H9 (cell line): ENCODE results near the gene ASXL1. TPM values are rescaled to one million over a fixed set of nuclear protein-coding genes. Genes with fewer than 3 reads are reported as not detected.

ENCODE experiments used
- DNase-seq: peaks from one replicate; pipeline ENCODE4 v3.0.0-alpha.2; 2017
- H2AFZ ChIP-seq: one replicate; pipeline ENCODE4 v1.6.1; 2013; ENCODE audit warnings: mild to moderate bottlenecking, low read length, control low read depth, moderate library complexity
- H2AK5ac ChIP-seq: 2 replicates; pipeline ENCODE4 v1.6.1; 2013; ENCODE audit warnings: low read length, control low read depth, mixed read lengths; ENCODE audit not compliant: insufficient read length
- H2BK120ac ChIP-seq: one replicate; pipeline ENCODE4 v1.6.1; 2013; ENCODE audit warnings: low read depth, mild to moderate bottlenecking, low read length, control low read depth, inconsistent platforms; ENCODE audit not compliant: poor library complexity, severe bottlenecking
- H2BK12ac ChIP-seq: 2 replicates; pipeline ENCODE4 v1.6.1; 2013; ENCODE audit warnings: low read length, control low read depth, mixed read lengths, low read depth; ENCODE audit not compliant: insufficient read length
- H2BK15ac ChIP-seq: 2 replicates; pipeline ENCODE4 v1.6.1; 2013; ENCODE audit warnings: low read depth, low read length, control low read depth
- H2BK20ac ChIP-seq: one replicate; pipeline ENCODE4 v1.6.1; 2013; ENCODE audit warnings: low read depth, mild to moderate bottlenecking, low read length, control low read depth, inconsistent platforms; ENCODE audit not compliant: poor library complexity, severe bottlenecking
- H2BK5ac ChIP-seq: 2 replicates; pipeline ENCODE4 v1.6.1; 2013; ENCODE audit warnings: low read length, control low read depth, mixed read lengths; ENCODE audit not compliant: insufficient read length
- H3K14ac ChIP-seq: 2 replicates; pipeline ENCODE4 v1.6.1; 2013; ENCODE audit warnings: low read length, control low read depth; ENCODE audit not compliant: insufficient read depth
- H3K18ac ChIP-seq: 2 replicates; pipeline ENCODE4 v1.6.1; 2013; ENCODE audit warnings: low read depth, mild to moderate bottlenecking, mixed read lengths, low read length, control low read depth; ENCODE audit not compliant: insufficient read length
- H3K23ac ChIP-seq: 2 replicates; pipeline ENCODE4 v1.6.1; 2013; ENCODE audit warnings: low read length, control low read depth, mixed read lengths, low read depth; ENCODE audit not compliant: insufficient read length
- H3K23me2 ChIP-seq: 2 replicates; pipeline ENCODE4 v1.6.1; 2013; ENCODE audit warnings: low read depth, mild to moderate bottlenecking, mixed read lengths, low read length, control low read depth; ENCODE audit not compliant: insufficient read length, poor library complexity, severe bottlenecking
- H3K27ac ChIP-seq: 2 replicates; pipeline ENCODE4 v1.5.1; 2013; ENCODE audit warnings: low read length, control low read depth, mixed read lengths, low read depth; ENCODE audit not compliant: insufficient read length
- H3K27me3 ChIP-seq: 2 replicates; pipeline ENCODE4 v1.6.1; 2013; ENCODE audit warnings: low read length, control low read depth, inconsistent platforms; ENCODE audit not compliant: insufficient read depth
- H3K4ac ChIP-seq: 2 replicates; pipeline ENCODE4 v1.6.1; 2013; ENCODE audit warnings: low read depth, mild to moderate bottlenecking, control low read depth, inconsistent platforms, low read length, moderate library complexity
- H3K4me1 ChIP-seq: 2 replicates; pipeline ENCODE4 v1.6.1; 2013; ENCODE audit warnings: low read length, control low read depth, inconsistent platforms; ENCODE audit not compliant: insufficient read depth
- H3K4me2 ChIP-seq: 2 replicates; pipeline ENCODE4 v1.6.1; 2013; ENCODE audit warnings: low read length, control low read depth, mixed read lengths; ENCODE audit not compliant: insufficient read length, insufficient read depth
- H3K56ac ChIP-seq: 2 replicates; pipeline ENCODE4 v1.6.1; 2013; ENCODE audit warnings: low read depth, mild to moderate bottlenecking, mixed read lengths, low read length, control low read depth; ENCODE audit not compliant: insufficient read length
- H3K79me1 ChIP-seq: 2 replicates; pipeline ENCODE4 v1.6.1; 2013; ENCODE audit warnings: low read depth, mild to moderate bottlenecking, moderate library complexity, low read length, control low read depth, inconsistent platforms; ENCODE audit not compliant: insufficient read depth, poor library complexity, severe bottlenecking
- H3K79me2 ChIP-seq: 2 replicates; pipeline ENCODE4 v1.6.1; 2013; ENCODE audit warnings: low read length, control low read depth, inconsistent platforms; ENCODE audit not compliant: insufficient read depth
- H3K9ac ChIP-seq: 2 replicates; pipeline ENCODE4 v1.6.1; 2013; ENCODE audit warnings: low read length, control low read depth, mixed read lengths; ENCODE audit not compliant: insufficient read length; ENCODE audit errors: extremely low read depth
- H3K9me3 ChIP-seq: one replicate; pipeline ENCODE4 v1.6.1; 2013; ENCODE audit warnings: low read depth, low read length, inconsistent platforms; ENCODE audit not compliant: control insufficient read depth
- H3T11ph ChIP-seq: one replicate; pipeline ENCODE4 v1.6.1; 2013; ENCODE audit warnings: mild to moderate bottlenecking, low read length, control low read depth, inconsistent platforms
- H4K20me1 ChIP-seq: one replicate; pipeline ENCODE4 v1.6.1; 2013; ENCODE audit not compliant: control insufficient read depth, insufficient read length, insufficient read depth
- H4K5ac ChIP-seq: 2 replicates; pipeline ENCODE4 v1.6.1; 2013; ENCODE audit warnings: low read depth, mild to moderate bottlenecking, mixed read lengths, low read length, control low read depth; ENCODE audit not compliant: insufficient read length
- H4K8ac ChIP-seq: replicated peaks from 2 replicates; pipeline ENCODE4 v1.6.1; 2013; ENCODE audit warnings: low read length, control low read depth, mixed read lengths, low read depth; ENCODE audit not compliant: insufficient read length
- H4K91ac ChIP-seq: 2 replicates; pipeline ENCODE4 v1.6.1; 2013; ENCODE audit warnings: low read depth, mild to moderate bottlenecking, moderate library complexity, mixed read lengths, low read length, control low read depth; ENCODE audit not compliant: insufficient read length
- H3K27ac Mint-ChIP-seq, 3 experiments: 2 replicates in 2 of 3; 3 replicates in 1 of 3; pipeline ENCODE4 v1.8.0; 2020 to 2021; ENCODE audit warnings: mixed read lengths in 3 of 3, mild to moderate bottlenecking in 1 of 3, moderate library complexity in 1 of 3
- H3K27me3 Mint-ChIP-seq: 2 replicates; pipeline ENCODE4 v1.8.0; 2021; ENCODE audit warnings: low read depth, mild to moderate bottlenecking, moderate library complexity, mixed read lengths
- H3K36me3 Mint-ChIP-seq, 3 experiments: 2 replicates in 2 of 3; 3 replicates in 1 of 3; pipeline ENCODE4 v1.8.0; 2020 to 2021; ENCODE audit warnings: low read depth in 3 of 3, mixed read lengths in 3 of 3; ENCODE audit not compliant: insufficient read depth in 1 of 3
- H3K4me1 Mint-ChIP-seq, 2 experiments: 2 replicates each; pipeline ENCODE4 v1.8.0; 2020; ENCODE audit warnings: mixed read lengths in 2 of 2
- H3K4me3 Mint-ChIP-seq, 2 experiments: 2 replicates in 1 of 2; 3 replicates in 1 of 2; pipeline ENCODE4 v1.8.0; 2020 to 2021; ENCODE audit warnings: mild to moderate bottlenecking in 2 of 2, mixed read lengths in 2 of 2, moderate library complexity in 1 of 2
- H3K9me3 Mint-ChIP-seq, 2 experiments: 2 replicates in 1 of 2; 3 replicates in 1 of 2; pipeline ENCODE4 v1.8.0; 2020; ENCODE audit warnings: mild to moderate bottlenecking in 2 of 2, mixed read lengths in 2 of 2, moderate library complexity in 1 of 2
- WGBS: extraction: QIAGEN DNeasy Blood & Tissue Kit; methylation state at CpG from one replicate; pipeline ENCODE4 v1.1.7; 2013; ENCODE audit warnings: missing lambda C conversion rate, low lambda C conversion rate, mixed read lengths; ENCODE audit not compliant: insufficient read length; ENCODE audit errors: extremely low coverage; 5-methylcytosine and 5-hydroxymethylcytosine counted together
- total RNA-seq: library from RNA; stranded (reverse); gene quantifications from 2 replicates; pipeline ENCODE4 v1.2.1, GENCODE V29; 2021
- TF ChIP-seq, protein P1 (sequence below): fragments of 200-600 bp; sonication (generic); conservative IDR thresholded peaks from 3 replicates; pipeline ENCODE4 v1.8.0; 2021; ENCODE audit warnings: antibody characterized with exemption, mild to moderate bottlenecking

Gene ASXL1
- total RNA-seq, 1 experiment from 2014 or later, result 39.5 TPM

- no CpG with 5 or more reads among the region's 5 CpGs for WGBS
- H4K20me1 ChIP-seq, result no peaks in the 10 kb centered on the region
- Mint-ChIP-seq H3K9me3 (no peaks in the 10 kb centered on the region), H3K4me3 (no peak overlapping the region), H3K27ac (no peak overlapping the region), H3K36me3 (peaks cover 10 to 44% (median 32%) of the 10 kb centered on the region in 3 experiments; a peak in 5 of 7 replicates), H3K27me3 (no peaks in the 10 kb centered on the region), H3K4me1 (peaks cover 15% of the 10 kb centered on the region in 2 experiments)
- no peak overlapping the region for H3K27ac ChIP-seq
- no peak overlapping the region for H2BK120ac ChIP-seq
- H3K56ac ChIP-seq, result no peak overlapping the region
- no peak for DNase-seq
- no peak overlapping the region for H2BK20ac ChIP-seq
- H3K79me1 ChIP-seq, result no peaks in the 10 kb centered on the region
- no peak overlapping the region for H4K8ac ChIP-seq
- H2BK5ac ChIP-seq, result no peak overlapping the region
- H4K5ac ChIP-seq, result no peak overlapping the region
- H2BK12ac ChIP-seq, result no peak overlapping the region
- H3T11ph ChIP-seq, result no peak overlapping the region
- H3K4me2 ChIP-seq, result no peak overlapping the region
- no peak overlapping the region for H3K9ac ChIP-seq
- H3K4ac ChIP-seq, result no peak overlapping the region
- no peaks in the 10 kb centered on the region for H3K9me3 ChIP-seq
- H2AK5ac ChIP-seq, result no peak overlapping the region
- TF ChIP-seq, protein P1, sequence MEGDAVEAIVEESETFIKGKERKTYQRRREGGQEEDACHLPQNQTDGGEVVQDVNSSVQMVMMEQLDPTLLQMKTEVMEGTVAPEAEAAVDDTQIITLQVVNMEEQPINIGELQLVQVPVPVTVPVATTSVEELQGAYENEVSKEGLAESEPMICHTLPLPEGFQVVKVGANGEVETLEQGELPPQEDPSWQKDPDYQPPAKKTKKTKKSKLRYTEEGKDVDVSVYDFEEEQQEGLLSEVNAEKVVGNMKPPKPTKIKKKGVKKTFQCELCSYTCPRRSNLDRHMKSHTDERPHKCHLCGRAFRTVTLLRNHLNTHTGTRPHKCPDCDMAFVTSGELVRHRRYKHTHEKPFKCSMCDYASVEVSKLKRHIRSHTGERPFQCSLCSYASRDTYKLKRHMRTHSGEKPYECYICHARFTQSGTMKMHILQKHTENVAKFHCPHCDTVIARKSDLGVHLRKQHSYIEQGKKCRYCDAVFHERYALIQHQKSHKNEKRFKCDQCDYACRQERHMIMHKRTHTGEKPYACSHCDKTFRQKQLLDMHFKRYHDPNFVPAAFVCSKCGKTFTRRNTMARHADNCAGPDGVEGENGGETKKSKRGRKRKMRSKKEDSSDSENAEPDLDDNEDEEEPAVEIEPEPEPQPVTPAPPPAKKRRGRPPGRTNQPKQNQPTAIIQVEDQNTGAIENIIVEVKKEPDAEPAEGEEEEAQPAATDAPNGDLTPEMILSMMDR, result peak; percentile 71
- no peak overlapping the region for H3K18ac ChIP-seq
- no peaks in the 10 kb centered on the region for H3K79me2 ChIP-seq
- no peaks in the 10 kb centered on the region for H3K27me3 ChIP-seq
- H3K23me2 ChIP-seq, result no peaks in the 10 kb centered on the region
- H4K91ac ChIP-seq, result no peak overlapping the region
- no peaks in the 10 kb centered on the region for H3K4me1 ChIP-seq
- H3K14ac ChIP-seq, result no peak overlapping the region
- H3K23ac ChIP-seq, result no peak overlapping the region
- no peak overlapping the region for H2BK15ac ChIP-seq
- H2AFZ ChIP-seq, result no peak overlapping the region
Measured at GRCh38 chr20:32437391-32438074, 79.4 kb downstream of the ASXL1 start.
